ENCODE measurements around the gene ZNF678.
A peak's percentile ranks its signal among the peaks of the same experiment; 100 is the strongest.

Gene ZNF678

DNA sequence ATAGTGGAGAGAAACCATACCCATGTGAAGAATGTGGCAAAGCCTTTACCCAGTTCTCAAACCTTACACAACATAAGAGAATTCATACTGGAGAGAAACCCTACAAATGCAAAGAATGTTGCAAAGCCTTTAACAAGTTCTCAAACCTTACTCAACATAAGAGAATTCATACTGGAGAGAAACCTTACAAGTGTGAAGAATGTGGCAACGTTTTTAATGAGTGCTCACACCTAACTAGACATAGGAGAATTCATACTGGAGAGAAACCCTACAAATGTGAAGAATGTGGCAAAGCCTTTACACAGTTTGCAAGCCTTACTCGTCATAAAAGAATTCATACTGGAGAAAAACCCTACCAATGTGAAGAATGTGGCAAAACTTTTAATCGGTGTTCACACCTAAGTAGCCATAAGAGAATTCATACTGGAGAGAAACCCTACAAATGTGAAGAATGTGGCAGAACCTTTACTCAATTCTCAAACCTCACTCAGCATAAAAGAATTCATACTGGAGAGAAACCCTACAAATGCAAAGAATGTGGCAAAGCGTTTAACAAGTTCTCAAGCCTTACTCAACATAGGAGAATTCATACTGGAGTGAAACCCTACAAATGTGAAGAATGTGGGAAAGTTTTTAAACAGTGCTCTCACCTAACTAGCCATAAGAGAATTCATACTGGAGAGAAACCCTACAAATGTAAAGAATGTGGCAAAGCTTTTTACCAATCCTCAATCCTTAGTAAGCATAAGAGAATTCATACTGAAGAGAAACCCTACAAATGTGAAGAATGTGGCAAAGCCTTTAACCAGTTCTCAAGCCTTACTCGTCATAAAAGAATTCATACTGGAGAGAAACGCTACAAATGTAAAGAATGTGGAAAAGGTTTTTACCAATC, 91.7 kb downstream of the ZNF678 start (continued):
- TF ChIP-seq ZNF2 (tag by site-specific recombination; IDR thresholded peaks at IDR 0.05) (no peak), ZNF610 (tag by site-specific recombination; IDR thresholded peaks at IDR 0.05; ENCODE audit: borderline replicate concordance) (no peak), ZNF510 (tag by site-specific recombination; IDR thresholded peaks at IDR 0.05; ENCODE audit: insufficient replicate concordance) (peak; percentile 13), ZNF626 (tag by site-specific recombination; IDR thresholded peaks at IDR 0.05) (0 out of 2 replicates have a peak, but pooled peaks have one; percentile 6), INSM2 (tag by site-specific recombination; IDR thresholded peaks at IDR 0.05) (no peak), ZNF707 (tag by site-specific recombination; IDR thresholded peaks at IDR 0.05) (no peak), ZNF558 (tag by site-specific recombination; IDR thresholded peaks at IDR 0.05) (no peak; the same call in 1 of the 2 replicates), GLIS2 (tag by site-specific recombination; IDR thresholded peaks at IDR 0.05) (no peak), SETDB1 (IDR thresholded peaks at IDR 0.05; ENCODE audit: insufficient read length, low read length) (peak; percentile 100), REPIN1 (tag by site-specific recombination; IDR thresholded peaks at IDR 0.05; ENCODE audit: low read depth) (no peak), ZFHX2 (tag by site-specific recombination; conservative IDR thresholded peaks at IDR 0.05) (no peak), PRDM1 (tag by site-specific recombination; IDR thresholded peaks at IDR 0.05) (no peak), ZNF114 (tag by site-specific recombination; IDR thresholded peaks at IDR 0.05) (no peak), TRIM28 (IDR thresholded peaks at IDR 0.05; ENCODE audit: borderline replicate concordance, low read length) (peak; percentile 100), SP2 (tag by site-specific recombination; IDR thresholded peaks at IDR 0.05) (no peak), SP7 (tag by site-specific recombination; IDR thresholded peaks at IDR 0.05) (no peak), HOXC10 (CRISPR knock-in tag; IDR thresholded peaks at IDR 0.05) (no peak), ZNF274 (IDR thresholded peaks at IDR 0.05; ENCODE audit: low read length) (peak; percentile 91), ZNF274 (tag by site-specific recombination; IDR thresholded peaks at IDR 0.05; ENCODE audit: borderline replicate concordance) (peak; percentile 97), GLI4 (tag by site-specific recombination; IDR thresholded peaks at IDR 0.05) (no peak), ZNF549 (tag by site-specific recombination; IDR thresholded peaks at IDR 0.05) (no peak; the same call in 1 of the 2 replicates), ZNF654 (tag by site-specific recombination; IDR thresholded peaks at IDR 0.05; ENCODE audit: low read depth) (no peak), BCL11B (tag by site-specific recombination; IDR thresholded peaks at IDR 0.05; ENCODE audit: low read depth) (no peak), ZNF350 (tag by site-specific recombination; IDR thresholded peaks at IDR 0.05) (0 out of 2 replicates have a peak, but pooled peaks have one; percentile 11)
- TF ChIP-seq, protein P1, sequence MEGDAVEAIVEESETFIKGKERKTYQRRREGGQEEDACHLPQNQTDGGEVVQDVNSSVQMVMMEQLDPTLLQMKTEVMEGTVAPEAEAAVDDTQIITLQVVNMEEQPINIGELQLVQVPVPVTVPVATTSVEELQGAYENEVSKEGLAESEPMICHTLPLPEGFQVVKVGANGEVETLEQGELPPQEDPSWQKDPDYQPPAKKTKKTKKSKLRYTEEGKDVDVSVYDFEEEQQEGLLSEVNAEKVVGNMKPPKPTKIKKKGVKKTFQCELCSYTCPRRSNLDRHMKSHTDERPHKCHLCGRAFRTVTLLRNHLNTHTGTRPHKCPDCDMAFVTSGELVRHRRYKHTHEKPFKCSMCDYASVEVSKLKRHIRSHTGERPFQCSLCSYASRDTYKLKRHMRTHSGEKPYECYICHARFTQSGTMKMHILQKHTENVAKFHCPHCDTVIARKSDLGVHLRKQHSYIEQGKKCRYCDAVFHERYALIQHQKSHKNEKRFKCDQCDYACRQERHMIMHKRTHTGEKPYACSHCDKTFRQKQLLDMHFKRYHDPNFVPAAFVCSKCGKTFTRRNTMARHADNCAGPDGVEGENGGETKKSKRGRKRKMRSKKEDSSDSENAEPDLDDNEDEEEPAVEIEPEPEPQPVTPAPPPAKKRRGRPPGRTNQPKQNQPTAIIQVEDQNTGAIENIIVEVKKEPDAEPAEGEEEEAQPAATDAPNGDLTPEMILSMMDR (tag by site-specific recombination; IDR thresholded peaks at IDR 0.05), result no peak
- TF ChIP-seq, protein P2, sequence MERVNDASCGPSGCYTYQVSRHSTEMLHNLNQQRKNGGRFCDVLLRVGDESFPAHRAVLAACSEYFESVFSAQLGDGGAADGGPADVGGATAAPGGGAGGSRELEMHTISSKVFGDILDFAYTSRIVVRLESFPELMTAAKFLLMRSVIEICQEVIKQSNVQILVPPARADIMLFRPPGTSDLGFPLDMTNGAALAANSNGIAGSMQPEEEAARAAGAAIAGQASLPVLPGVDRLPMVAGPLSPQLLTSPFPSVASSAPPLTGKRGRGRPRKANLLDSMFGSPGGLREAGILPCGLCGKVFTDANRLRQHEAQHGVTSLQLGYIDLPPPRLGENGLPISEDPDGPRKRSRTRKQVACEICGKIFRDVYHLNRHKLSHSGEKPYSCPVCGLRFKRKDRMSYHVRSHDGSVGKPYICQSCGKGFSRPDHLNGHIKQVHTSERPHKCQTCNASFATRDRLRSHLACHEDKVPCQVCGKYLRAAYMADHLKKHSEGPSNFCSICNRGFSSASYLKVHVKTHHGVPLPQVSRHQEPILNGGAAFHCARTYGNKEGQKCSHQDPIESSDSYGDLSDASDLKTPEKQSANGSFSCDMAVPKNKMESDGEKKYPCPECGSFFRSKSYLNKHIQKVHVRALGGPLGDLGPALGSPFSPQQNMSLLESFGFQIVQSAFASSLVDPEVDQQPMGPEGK (tag by site-specific recombination; IDR thresholded peaks at IDR 0.05), result no peak
- TF ChIP-seq, protein P3, sequence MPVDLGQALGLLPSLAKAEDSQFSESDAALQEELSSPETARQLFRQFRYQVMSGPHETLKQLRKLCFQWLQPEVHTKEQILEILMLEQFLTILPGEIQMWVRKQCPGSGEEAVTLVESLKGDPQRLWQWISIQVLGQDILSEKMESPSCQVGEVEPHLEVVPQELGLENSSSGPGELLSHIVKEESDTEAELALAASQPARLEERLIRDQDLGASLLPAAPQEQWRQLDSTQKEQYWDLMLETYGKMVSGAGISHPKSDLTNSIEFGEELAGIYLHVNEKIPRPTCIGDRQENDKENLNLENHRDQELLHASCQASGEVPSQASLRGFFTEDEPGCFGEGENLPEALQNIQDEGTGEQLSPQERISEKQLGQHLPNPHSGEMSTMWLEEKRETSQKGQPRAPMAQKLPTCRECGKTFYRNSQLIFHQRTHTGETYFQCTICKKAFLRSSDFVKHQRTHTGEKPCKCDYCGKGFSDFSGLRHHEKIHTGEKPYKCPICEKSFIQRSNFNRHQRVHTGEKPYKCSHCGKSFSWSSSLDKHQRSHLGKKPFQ (tag by site-specific recombination; IDR thresholded peaks at IDR 0.05), result peak; percentile 83
